B cell (primary cell): ENCODE data around the gene DNAJA3. TPM values are rescaled to one million over a fixed set of nuclear protein-coding genes. Genes with fewer than 3 reads are reported as not detected.

Source experiments
- ATAC-seq: fragments of 200-7000 bp; cut with Tn5 transposase; one replicate; pipeline ENCODE4 v1.10.0; 2021; ENCODE audit warnings: low read depth, mild to moderate bottlenecking, moderate number of reproducible peaks, moderate library complexity
- CTCF ChIA-PET: fragments of 350-600 bp; sonication (Branson Sonifier 250); formaldehyde crosslinking; loops from one replicate; lab custom pipeline; 2021; ENCODE audit warnings: antibody characterized with exemption, inconsistent platforms; lab: Charles Lee
- POLR2A ChIA-PET: fragments of 350-600 bp; sonication (Branson Sonifier 250); formaldehyde crosslinking; loops from one replicate; lab custom pipeline; 2021; ENCODE audit warnings: antibody characterized with exemption; lab: Charles Lee
- DNase-seq: peaks from one replicate; pipeline ENCODE4 v3.0.0; 2013
- H2AFZ ChIP-seq: 2 replicates; pipeline ENCODE4 v1.6.1; 2012; ENCODE audit warnings: mild to moderate bottlenecking, low read depth, low read length; ENCODE audit not compliant: insufficient read depth, poor library complexity, severe bottlenecking
- H3K27ac ChIP-seq, 2 donors: 1 replicate in 1 of 2; 2 replicates in 1 of 2; pipeline ENCODE4 v1.5.1; 2012 to 2013; ENCODE audit warnings: low read length in 2 of 2, mild to moderate bottlenecking in 2 of 2, moderate library complexity in 1 of 2
- H3K27me3 ChIP-seq, 4 experiments: fragments of 200-600 bp in 1 of 4; sonication (generic) in 1 of 4; replicated peaks in 1 of 4; 1 replicate in 2 of 4; 2 replicates in 2 of 4; pipeline versions ENCODE4 v1.6.1 to v1.7.0; 2013 to 2016; ENCODE audit warnings: low read length in 3 of 4, mild to moderate bottlenecking in 2 of 4, mixed read lengths in 1 of 4, moderate library complexity in 1 of 4; ENCODE audit not compliant: insufficient read depth in 4 of 4, control insufficient read depth in 3 of 4; ENCODE audit errors: control extremely low read depth in 1 of 4
- H3K36me3 ChIP-seq, 2 experiments: replicated peaks in 1 of 2; 1 replicate in 1 of 2; 2 replicates in 1 of 2; pipeline versions ENCODE4 v1.6.1 to v1.7.1; 2013; ENCODE audit warnings: low read length in 1 of 2; ENCODE audit not compliant: insufficient read depth in 2 of 2, control insufficient read depth in 1 of 2; ENCODE audit errors: control extremely low read depth in 1 of 2, extremely low read depth in 1 of 2
- H3K4me1 ChIP-seq, 2 donors: fragments of 200-600 bp in 1 of 2; sonication (generic) in 1 of 2; 1 replicate in 1 of 2; 2 replicates in 1 of 2; pipeline versions ENCODE4 v1.5.1 to v1.6.1; 2013 to 2017; ENCODE audit warnings: low read length in 2 of 2; ENCODE audit not compliant: control insufficient read depth in 2 of 2, insufficient read depth in 2 of 2
- H3K4me2 ChIP-seq: replicated peaks from 2 replicates; pipeline ENCODE3; 2012; ENCODE audit warnings: mild to moderate bottlenecking, low read depth, low read length; ENCODE audit not compliant: poor library complexity, severe bottlenecking
- H3K4me3 ChIP-seq, 5 experiments: fragments of 200-600 bp in 1 of 5; sonication (generic) in 1 of 5; 1 replicate in 3 of 5; 2 replicates in 2 of 5; pipeline versions ENCODE4 v1.5.1 to v1.7.0; 2011 to 2016; ENCODE audit warnings: low read length in 4 of 5, mild to moderate bottlenecking in 4 of 5, low read depth in 2 of 5, control low read depth in 1 of 5, moderate library complexity in 1 of 5; ENCODE audit not compliant: insufficient read depth in 1 of 5; ENCODE audit errors: control extremely low read depth in 1 of 5, extremely low read depth in 1 of 5
- H3K79me2 ChIP-seq: fragments of 200-600 bp; sonication (generic); one replicate; pipeline ENCODE4 v1.6.0; 2016; ENCODE audit warnings: low read length; ENCODE audit not compliant: control insufficient read depth, insufficient read depth
- H3K9ac ChIP-seq: fragments of 200-600 bp; sonication (generic); 2 replicates; pipeline ENCODE4 v1.6.1; 2017; ENCODE audit warnings: mild to moderate bottlenecking, low read length, moderate library complexity
- H3K9me3 ChIP-seq, 3 donors: one replicate each; pipeline versions ENCODE4 v1.6.1 to v1.7.1; 2013; ENCODE audit warnings: low read length in 2 of 3; ENCODE audit not compliant: control insufficient read depth in 2 of 3, insufficient read depth in 1 of 3; ENCODE audit errors: control extremely low read depth in 1 of 3
- H4K20me1 ChIP-seq: 2 replicates; pipeline ENCODE4 v1.6.0; 2012; ENCODE audit warnings: mild to moderate bottlenecking, low read length; ENCODE audit not compliant: insufficient read depth, control insufficient read depth, poor library complexity, severe bottlenecking
- H3K27ac Mint-ChIP-seq: one replicate; pipeline ENCODE4 v1.8.0; 2021; ENCODE audit warnings: mixed read lengths
- H3K27me3 Mint-ChIP-seq: one replicate; pipeline ENCODE4 v1.8.0; 2021; ENCODE audit warnings: mixed read lengths
- H3K4me1 Mint-ChIP-seq: one replicate; pipeline ENCODE4 v1.8.0; 2021; ENCODE audit warnings: mixed read lengths
- H3K4me3 Mint-ChIP-seq: one replicate; pipeline ENCODE4 v1.8.0; 2021; ENCODE audit warnings: mixed read lengths
- H3K9me3 Mint-ChIP-seq: one replicate; pipeline ENCODE4 v1.8.0; 2022; ENCODE audit warnings: mixed read lengths; ENCODE audit not compliant: insufficient read depth
- CTCF ChIP-seq: fragments of 200-600 bp; IDR thresholded peaks from one replicate; pipeline ENCODE4 v1.8.0; 2022; ENCODE audit warnings: antibody characterized with exemption, mild to moderate bottlenecking
- EZH2 ChIP-seq: IDR thresholded peaks from 2 replicates; pipeline ENCODE4 v1.6.1; 2012; ENCODE audit warnings: borderline replicate concordance, low read depth, mild to moderate bottlenecking, moderate library complexity, low read length; ENCODE audit not compliant: insufficient read depth, poor library complexity, severe bottlenecking
- WGBS: methylation state at CpG from one replicate; pipeline ENCODE4 v1.1.5; 2013; ENCODE audit warnings: missing lambda C conversion rate; ENCODE audit not compliant: insufficient coverage; 5-methylcytosine and 5-hydroxymethylcytosine counted together
- intact Hi-C: fragments of 100-400 bp; cut with micrococcal nuclease; formaldehyde crosslinking; loops from one replicate; pipeline ENCODE4 v1.10.0; 2022
- polyA plus RNA-seq: library from polyadenylated mRNA; depleted of rRNA; stranded (reverse); fragments of >200 nt; gene quantifications from 2 replicates; pipeline ENCODE4 v1.2.3, GENCODE V29; 2012
- total RNA-seq, 2 donors: library from RNA; stranded (reverse); fragments of 120-200 nt in 1 of 2; gene quantifications; 1 replicate in 1 of 2; 2 replicates in 1 of 2; pipeline versions ENCODE4 v1.2.3 to v1.2.4, GENCODE V29; 2013 to 2022

The DNAJA3 gene
- total and polyA plus RNA-seq, 2 donors (not counting 1 experiment from before 2014, with no cell fraction given): 59.3 to 67.7 TPM

GRCh38 chr16:4391631-4392381, 33.9 kb upstream of the DNAJA3 start:
- Histone ChIP-seq H2AFZ (no peak overlapping the region), H4K20me1 (peaks cover 96% of the 10 kb centered on the region), H3K4me2 (no peak overlapping the region), H3K27me3 (no peaks in the 10 kb centered on the region), H3K4me3 (no peak overlapping the region), H3K9ac (no peak overlapping the region), H3K9me3 (no peaks in the 10 kb centered on the region), H3K4me1 (no peaks in the 10 kb centered on the region), H3K79me2 (peaks cover 55% of the 10 kb centered on the region), H3K27ac (no peak overlapping the region), H3K36me3 (peaks cover 5 to 86% of the 10 kb centered on the region in 2 experiments)
- H3K27me3 Mint-ChIP-seq: no peaks in the 10 kb centered on the region
- intact Hi-C loops: no loop called here
- WGBS: 94% methylated on average over 16 of the region's 22 CpGs
- H3K4me1 Mint-ChIP-seq: no peaks in the 10 kb centered on the region
- TF ChIP-seq EZH2: no peak
- TF ChIP-seq CTCF: no peak
- ChIA-PET CTCF (interaction anchor here (0.6 to 3.3 kb wide), 3 partner anchors 11 to 415 kb away, joined by 4 to 27 read pairs (median 8); no protein-coding TSS in a partner anchor), POLR2A (no interaction called here)
- DNase-seq: no peak
- no peak overlapping the region for H3K4me3 Mint-ChIP-seq
- H3K27ac Mint-ChIP-seq: no peak overlapping the region
- no peak for ATAC-seq
- no peaks in the 10 kb centered on the region for H3K9me3 Mint-ChIP-seq
